ENCODE data around the gene CHRNB2.

Gene CHRNB2

DNA sequence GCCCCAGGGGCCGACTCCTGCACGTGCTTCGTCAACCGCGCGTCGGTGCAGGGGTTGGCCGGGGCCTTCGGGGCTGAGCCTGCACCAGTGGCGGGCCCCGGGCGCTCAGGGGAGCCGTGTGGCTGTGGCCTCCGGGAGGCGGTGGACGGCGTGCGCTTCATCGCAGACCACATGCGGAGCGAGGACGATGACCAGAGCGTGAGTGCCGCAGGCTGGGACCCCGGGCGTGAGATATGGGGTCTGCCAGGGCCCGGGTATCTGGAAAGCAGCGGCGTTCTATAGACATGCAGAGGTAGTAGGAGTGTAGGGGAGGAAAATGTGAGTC, 4.3 kb downstream of the CHRNB2 start:
- Histone ChIP-seq H4K20me1 (ENCODE audit: insufficient read depth, low read length) (no peaks in the 10 kb centered on the region), H3K79me2 (ENCODE audit: low read length) (no peaks in the 10 kb centered on the region), H3F3A (ENCODE audit: insufficient read depth, low read length) (peaks cover 5% of the 10 kb centered on the region; the same call in 1 of the 2 replicates), H3K9ac (ENCODE audit: low read length) (no peak overlapping the region), H3K27me3 (replicated peaks; ENCODE audit: insufficient read depth, low read length) (peaks cover 31% of the 10 kb centered on the region), H3K4me2 (ENCODE audit: low read depth, low read length) (no peak overlapping the region), H3K36me3 (replicated peaks; ENCODE audit: insufficient read depth, low read length) (no peaks in the 10 kb centered on the region), H2AFZ (ENCODE audit: low read length) (no peak overlapping the region), H3K9me2 (replicated peaks; ENCODE audit: insufficient read depth, low read length) (no peaks in the 10 kb centered on the region), H3K4me3 (ENCODE audit: low read length) (no peak overlapping the region), H3K27ac (ENCODE audit: low read length) (no peak overlapping the region), H3K9me3 (replicated peaks; ENCODE audit: insufficient read depth, low read length) (no peaks in the 10 kb centered on the region), H3K4me1 (ENCODE audit: low read length) (peaks cover 5% of the 10 kb centered on the region; the same call in 1 of the 2 replicates)
- TF ChIP-seq CTCF (IDR thresholded peaks at IDR 0.05; ENCODE audit: low read length): no peak
- TF ChIP-seq EZH2phosphoT487 (IDR thresholded peaks at IDR 0.05; ENCODE audit: low read length): no peak
- no peak for DNase-seq

DNA sequence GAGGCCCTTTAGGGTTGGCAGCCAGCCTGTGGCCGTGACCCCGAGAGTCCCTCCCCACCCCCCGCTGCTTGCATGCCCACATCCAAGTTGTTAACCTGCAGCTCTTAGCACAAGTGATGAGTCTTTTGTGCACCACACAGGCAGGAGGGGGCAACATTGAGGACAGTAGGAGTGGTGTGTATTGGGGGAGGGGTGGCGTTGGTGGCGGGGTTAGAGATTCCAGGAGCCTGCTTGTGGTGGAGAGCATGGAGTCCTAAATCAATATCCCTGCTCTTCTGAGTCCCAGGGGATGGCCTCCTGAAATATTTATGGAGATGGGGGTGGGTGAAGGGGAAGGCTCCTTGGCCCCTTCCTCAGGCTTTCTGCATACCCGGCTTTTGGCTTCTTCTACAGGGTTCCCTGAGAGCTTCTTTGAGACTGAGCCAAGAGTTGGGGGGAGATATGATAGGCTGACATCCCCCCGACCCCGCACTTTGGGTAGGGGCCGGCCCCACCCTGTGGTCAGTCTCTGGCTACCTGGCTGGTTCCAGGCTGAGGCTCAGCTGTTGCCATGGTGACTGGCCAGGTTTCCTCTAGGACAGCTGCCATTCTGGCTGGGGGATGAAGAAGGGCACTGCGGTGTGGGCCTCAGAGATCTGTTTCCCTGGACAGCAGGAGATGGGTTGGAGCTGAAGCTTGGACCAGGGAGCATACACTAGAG, 5.0 kb downstream of the CHRNB2 start:
- H4K20me1 ChIP-seq (ENCODE audit: insufficient read depth, low read length): no peaks in the 10 kb centered on the region
- H3K27me3 ChIP-seq (replicated peaks; ENCODE audit: insufficient read depth, low read length): peaks cover 24% of the 10 kb centered on the region
- H2AFZ ChIP-seq (ENCODE audit: low read length): no peak overlapping the region
- H3K9me3 ChIP-seq (replicated peaks; ENCODE audit: insufficient read depth, low read length): no peaks in the 10 kb centered on the region
- no peaks in the 10 kb centered on the region for H3K79me2 ChIP-seq (ENCODE audit: low read length)
- no peak for TF ChIP-seq CTCF (IDR thresholded peaks at IDR 0.05; ENCODE audit: low read length)
- no peak for TF ChIP-seq EZH2 (optimal IDR thresholded peaks at IDR 0.05; ENCODE audit: low read depth, low read length)
- no peak for TF ChIP-seq EZH2phosphoT487 (IDR thresholded peaks at IDR 0.05; ENCODE audit: low read length)
- H3K4me1 ChIP-seq (ENCODE audit: low read length): peaks cover 5% of the 10 kb centered on the region; the same call in 1 of the 2 replicates
- peaks cover 5% of the 10 kb centered on the region; the same call in 1 of the 2 replicates for H3F3A ChIP-seq (ENCODE audit: insufficient read depth, low read length)
- H3K9ac ChIP-seq (ENCODE audit: low read length): no peak overlapping the region
- no peak overlapping the region for H3K4me3 ChIP-seq (ENCODE audit: low read length)
- no peak overlapping the region for H3K27ac ChIP-seq (ENCODE audit: low read length)
- DNase-seq: no peak
- H3K9me2 ChIP-seq (replicated peaks; ENCODE audit: insufficient read depth, low read length): no peaks in the 10 kb centered on the region
- no peaks in the 10 kb centered on the region for H3K36me3 ChIP-seq (replicated peaks; ENCODE audit: insufficient read depth, low read length)
- no peak overlapping the region for H3K4me2 ChIP-seq (ENCODE audit: low read depth, low read length)

- Histone ChIP-seq H2AFZ (ENCODE audit: low read length) (no peak overlapping the region), H3K36me3 (replicated peaks; ENCODE audit: insufficient read depth, low read length) (no peaks in the 10 kb centered on the region; the same call in 1 of the 2 replicates), H3K4me1 (ENCODE audit: low read length) (peaks cover 5% of the 10 kb centered on the region; the same call in 1 of the 2 replicates), H3K27ac (ENCODE audit: low read length) (no peak overlapping the region), H3K4me2 (ENCODE audit: low read depth, low read length) (no peak overlapping the region), H3F3A (ENCODE audit: insufficient read depth, low read length) (peaks cover 5% of the 10 kb centered on the region; the same call in 1 of the 2 replicates), H3K9me3 (replicated peaks; ENCODE audit: insufficient read depth, low read length) (no peaks in the 10 kb centered on the region), H3K9ac (ENCODE audit: low read length) (no peak overlapping the region), H3K9me2 (replicated peaks; ENCODE audit: insufficient read depth, low read length) (no peaks in the 10 kb centered on the region), H3K4me3 (ENCODE audit: low read length) (no peak overlapping the region), H3K79me2 (ENCODE audit: low read length) (no peaks in the 10 kb centered on the region), H3K27me3 (replicated peaks; ENCODE audit: insufficient read depth, low read length) (peaks cover 24% of the 10 kb centered on the region), H4K20me1 (ENCODE audit: insufficient read depth, low read length) (no peaks in the 10 kb centered on the region)
- no peak for TF ChIP-seq EZH2 (optimal IDR thresholded peaks at IDR 0.05; ENCODE audit: low read depth, low read length)
- no peak for TF ChIP-seq EZH2phosphoT487 (IDR thresholded peaks at IDR 0.05; ENCODE audit: low read length)
- TF ChIP-seq CTCF (IDR thresholded peaks at IDR 0.05; ENCODE audit: low read length): no peak
- no peak for DNase-seq
Observed at GRCh38 chr1:154573168-154573510, 5.6 kb downstream of the CHRNB2 start.

Measured in MM.1S (cell line).